ENCODE results near the gene RAB42.
"Not testable (repeated sequence)": the region's sequence is repeated elsewhere in the genome, so short reads cannot be mapped to it uniquely, and the experiment has no call there.

The RAB42 gene

DNA sequence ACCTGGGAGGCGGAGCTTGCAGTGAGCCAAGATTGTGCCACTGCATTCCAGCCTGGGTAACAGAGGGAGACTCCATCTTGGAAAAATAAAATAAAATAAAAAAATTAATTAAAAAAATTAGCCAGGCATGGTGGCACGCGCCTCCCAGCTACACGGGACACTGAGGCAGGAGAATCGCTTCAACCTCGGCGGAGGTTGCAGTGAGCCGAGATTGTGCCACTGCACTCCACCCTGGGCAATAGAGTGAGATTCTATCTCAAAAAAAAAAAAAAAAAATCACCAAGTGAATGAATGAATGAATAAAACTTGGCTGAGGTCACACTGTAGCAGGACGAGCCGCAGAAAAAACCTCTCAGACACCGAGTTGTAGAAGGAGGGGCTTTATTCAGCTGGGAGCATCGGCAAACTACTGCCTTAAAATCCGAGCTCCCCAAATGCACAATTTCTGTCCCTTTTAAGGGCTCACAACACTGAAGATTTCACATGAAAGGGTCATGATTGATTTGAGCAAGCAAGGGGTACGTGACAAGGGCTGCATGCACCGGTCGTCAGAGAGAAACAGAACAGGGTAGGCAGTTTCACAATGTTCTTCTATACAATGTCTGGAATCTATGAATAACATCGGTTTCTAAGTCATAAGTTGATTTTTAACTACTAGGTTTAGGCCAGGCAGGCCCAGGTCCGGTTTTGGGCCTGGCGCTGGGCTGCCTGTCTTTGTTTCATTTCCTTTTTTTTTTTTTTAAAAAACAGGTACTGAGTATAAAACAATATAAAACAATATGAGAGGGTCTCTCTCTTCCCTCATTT is 5.3 kb upstream of the RAB42 start:
- not testable (repeated sequence) for DNase-seq (ENCODE audit: low spot score)

DNA sequence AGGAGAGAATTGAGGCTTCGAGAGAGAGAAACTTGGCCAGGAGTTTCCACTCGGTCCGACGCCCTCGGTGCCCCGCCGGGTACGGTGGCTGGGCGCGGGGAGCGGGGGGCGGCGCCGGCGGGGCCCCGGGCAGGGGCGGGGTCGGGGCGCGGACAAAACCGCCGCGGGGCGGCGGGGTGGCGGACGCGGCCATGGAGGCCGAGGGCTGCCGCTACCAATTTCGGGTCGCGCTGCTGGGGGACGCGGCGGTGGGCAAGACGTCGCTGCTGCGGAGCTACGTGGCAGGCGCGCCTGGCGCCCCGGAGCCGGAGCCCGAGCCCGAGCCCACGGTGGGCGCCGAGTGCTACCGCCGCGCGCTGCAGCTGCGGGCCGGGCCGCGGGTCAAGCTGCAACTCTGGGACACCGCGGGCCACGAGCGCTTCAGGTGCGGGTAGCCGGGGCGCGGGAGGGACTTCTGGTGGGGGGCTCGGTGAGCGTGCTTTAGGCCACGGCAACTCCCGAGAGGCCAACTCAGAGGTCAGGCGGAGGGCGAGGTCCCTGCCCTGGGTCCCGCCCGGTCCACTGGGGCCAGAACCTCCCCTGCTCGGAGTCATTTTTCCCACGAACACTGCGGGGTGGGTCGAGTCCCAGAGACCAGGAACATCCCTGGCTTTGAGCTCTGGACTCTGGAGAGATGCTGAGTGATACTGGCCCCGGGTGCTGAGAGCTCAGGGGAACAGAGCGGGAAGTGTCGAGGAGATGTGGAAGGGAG is 431 bp downstream of the RAB42 start:
- peak; percentile 66 for DNase-seq (ENCODE audit: low spot score)

DNA sequence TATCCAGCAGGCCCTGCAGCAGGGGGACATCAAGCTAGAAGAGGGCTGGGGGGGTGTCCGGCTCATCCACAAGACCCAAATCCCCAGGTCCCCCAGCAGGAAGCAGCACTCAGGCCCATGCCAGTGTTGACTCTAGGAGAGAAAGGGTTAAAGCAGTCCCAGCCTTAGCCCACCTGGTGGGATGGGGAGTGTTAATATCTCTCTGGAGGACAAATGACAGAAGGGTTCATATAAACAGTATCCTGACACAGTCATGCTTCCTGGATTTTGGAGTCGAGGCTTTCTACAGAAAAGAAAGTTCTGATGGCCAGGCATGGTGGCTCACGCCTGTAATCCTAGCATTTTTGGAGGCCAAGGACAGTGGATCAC is 1.9 kb downstream of the RAB42 start:
- not testable (repeated sequence) for DNase-seq (ENCODE audit: low spot score)

DNA sequence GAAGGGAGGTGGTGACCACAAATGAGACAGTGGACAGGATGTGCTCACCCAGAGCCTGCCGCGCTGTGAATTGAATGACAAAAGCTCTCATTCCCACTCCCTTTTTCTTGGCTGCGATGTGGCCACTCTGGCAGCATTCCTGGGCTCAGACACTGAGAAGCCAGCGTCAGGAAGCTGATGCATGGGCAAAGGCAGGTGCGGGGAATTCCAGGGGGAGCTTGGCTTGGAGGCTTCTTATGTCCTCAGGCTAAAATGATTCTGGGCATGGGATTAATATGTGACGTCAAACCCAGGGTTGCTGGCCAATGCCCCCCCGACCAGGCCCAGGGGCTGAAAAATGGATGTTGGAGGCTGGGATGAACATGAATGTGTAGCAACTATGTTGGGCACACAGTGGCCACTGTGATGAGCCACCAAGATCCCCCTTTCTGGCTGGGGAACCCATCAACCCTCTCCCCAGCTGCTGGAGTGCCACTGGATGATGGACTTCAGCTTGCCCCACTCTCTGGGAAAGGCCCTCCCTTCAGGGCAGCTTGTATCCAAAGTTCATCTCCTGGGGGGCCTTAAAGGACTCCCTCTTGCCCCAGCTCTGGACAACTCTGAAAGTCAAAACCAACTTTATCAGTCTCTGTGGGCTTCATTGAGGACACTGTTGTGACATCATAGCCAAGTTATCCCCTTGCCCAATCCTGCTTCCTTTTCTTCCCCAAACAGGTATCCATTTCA is 2.8 kb downstream of the RAB42 start:
- not testable (repeated sequence) for DNase-seq (ENCODE audit: low spot score)

DNA sequence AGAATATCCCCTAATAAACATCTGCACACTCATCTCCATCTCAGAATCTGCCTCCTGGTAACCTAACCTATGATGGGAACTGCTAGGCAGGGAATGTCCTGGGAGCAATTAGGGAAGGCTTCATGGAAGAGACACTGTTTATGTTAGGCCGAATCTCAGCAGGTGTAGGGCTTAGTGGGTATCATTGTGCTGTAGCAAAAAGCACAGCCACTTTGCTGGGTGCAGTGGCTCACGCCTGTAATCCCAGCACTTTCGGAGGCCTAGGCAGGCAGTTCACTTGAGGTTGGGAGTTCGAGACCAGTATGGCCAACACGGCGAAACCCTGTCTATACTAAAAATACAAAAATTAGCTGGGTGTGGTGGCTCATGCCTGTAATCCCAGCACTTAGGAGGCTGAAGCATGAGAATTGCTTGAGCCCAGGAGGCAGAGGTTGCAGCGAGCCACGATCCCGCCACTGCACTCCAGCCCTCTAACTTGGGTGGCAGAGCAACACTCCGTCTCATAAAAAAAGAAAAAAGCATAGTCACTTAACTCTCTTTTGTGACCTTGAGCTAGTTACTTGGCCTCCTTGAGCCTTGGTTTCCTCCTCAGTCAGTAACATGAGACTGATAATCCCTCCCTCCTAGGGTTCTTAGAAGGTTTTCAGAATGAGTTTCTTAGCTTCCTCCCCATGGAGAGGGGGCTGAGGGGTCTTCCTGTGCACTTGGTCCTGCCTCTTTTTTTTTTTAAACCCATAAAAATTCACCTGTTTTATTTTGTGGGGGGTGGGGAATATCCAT is 3.5 kb downstream of the RAB42 start:
- DNase-seq (ENCODE audit: low spot score), result no peak

DNA sequence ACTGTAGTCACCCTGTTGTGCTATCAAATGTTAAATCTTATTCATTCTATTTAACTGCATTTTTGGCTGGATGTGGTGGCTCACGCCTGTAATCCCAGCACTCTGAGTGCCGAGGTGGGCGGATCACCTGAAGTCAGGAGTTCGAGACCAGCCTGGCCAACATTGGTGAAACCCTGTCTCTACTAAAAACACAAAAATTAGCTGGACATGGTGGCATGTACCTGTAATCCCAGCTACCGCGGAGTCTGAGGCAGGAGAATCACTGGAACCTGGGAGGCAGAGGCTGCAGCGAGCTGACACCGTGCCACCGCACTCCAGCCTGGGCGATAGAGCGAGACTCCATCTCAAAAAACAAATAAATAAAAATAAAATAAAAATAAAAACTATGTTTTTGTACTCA is 4.2 kb downstream of the RAB42 start:
- not testable (repeated sequence) for DNase-seq (ENCODE audit: low spot score)

DNA sequence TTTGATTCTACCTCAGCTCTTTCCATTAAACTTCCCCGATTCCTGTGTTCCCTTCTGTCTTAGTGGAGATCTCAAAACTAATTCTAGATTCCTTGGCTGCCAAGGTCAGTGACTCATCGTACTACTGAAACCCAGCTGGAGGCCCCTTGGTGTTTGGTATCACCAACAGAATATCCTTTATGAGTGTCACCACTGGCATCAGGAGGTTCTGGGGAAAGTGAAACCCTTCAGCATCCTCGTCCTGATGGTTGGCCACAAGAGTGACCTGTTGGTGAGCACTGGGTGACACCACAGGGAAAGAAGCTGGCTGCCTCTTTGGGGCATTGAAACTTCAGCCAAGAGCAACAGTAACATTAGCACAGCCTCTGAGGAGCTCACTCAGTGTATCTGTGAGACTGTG is 9.6 kb downstream of the RAB42 start:
- peak; percentile 90 for DNase-seq (ENCODE audit: low spot score)

DNA sequence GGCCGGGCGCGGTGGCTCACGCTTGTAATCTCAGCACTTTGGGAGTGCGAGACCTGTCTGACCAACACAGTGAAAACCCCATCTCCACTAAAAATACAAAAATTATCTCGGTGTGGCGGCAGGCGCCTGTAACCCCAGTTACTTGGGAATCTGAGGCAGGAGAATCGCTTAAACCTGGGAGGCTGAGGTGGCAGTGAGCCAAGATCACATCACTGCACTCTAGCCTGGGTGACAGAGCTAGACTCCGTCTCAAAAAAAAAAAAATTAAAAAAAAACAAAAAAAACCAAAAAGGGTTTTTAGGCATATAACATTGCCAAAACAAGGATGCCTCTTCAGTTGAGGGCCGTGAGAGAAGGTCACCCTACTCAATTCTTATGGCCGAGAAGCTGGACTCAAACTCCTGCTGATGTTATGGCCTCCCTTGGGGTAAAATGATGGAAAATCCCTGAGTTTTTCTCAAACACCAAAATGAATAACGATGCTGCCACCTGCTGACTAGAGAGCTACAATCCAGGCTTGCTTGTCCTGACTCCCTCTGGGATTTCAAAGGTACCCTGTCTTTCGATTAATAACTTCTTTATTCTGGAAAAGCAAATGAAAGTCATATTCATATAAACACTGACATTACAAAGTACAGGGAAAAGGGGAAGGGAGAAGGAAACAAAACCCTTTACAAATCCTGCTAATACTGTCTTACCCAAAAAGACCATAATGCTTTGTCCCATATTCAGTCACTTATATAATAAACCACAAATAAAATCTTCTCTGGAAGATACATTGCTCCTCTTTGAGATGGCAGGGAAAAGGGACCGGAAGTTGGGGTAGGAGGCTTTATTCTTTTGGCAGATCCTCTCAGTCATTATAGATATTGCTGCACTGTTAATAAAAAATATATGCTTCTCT is 10.7 kb downstream of the RAB42 start:
- peak; percentile 76 for DNase-seq (ENCODE audit: low spot score)

DNA sequence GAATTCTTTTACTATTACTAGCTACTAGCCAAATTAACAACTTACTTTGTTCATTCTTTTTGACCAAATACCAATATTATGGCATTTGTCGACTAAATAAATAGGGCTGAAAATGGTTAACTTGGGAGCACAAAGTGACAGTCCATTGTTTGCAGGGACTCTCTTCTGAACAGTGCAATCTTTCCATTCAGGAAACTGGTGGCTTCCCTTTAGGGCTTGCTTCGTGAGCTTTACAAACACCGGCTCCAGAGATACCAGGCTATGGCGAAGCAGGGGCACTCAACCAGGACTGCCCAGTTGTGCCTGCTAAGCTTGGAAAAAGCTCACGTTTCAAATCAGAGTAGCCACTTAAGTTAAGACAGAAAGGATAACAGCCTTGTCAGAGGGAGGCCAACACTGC is 12.3 kb downstream of the RAB42 start:
- DNase-seq (ENCODE audit: low spot score), result no peak

DNA sequence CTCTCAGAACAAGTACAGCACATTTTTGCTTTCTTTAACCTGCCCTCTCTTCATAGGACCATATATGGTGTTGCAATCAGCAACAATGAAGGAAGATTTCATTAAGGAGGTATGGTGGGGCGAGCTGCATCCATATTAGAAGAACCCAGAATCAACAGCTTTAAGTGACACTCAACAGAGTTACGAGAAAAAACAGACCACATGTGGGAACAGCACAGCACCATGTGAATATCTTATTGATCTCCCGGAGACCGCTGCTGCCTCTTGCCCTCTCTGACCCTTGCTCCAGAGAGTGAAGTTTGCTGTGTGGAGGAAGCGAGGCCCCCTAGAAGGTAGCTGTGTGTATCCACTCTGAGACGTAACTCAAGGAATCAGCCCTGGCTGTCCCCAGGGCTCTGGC is 12.9 kb downstream of the RAB42 start:
- DNase-seq (ENCODE audit: low spot score), result no peak

DNA sequence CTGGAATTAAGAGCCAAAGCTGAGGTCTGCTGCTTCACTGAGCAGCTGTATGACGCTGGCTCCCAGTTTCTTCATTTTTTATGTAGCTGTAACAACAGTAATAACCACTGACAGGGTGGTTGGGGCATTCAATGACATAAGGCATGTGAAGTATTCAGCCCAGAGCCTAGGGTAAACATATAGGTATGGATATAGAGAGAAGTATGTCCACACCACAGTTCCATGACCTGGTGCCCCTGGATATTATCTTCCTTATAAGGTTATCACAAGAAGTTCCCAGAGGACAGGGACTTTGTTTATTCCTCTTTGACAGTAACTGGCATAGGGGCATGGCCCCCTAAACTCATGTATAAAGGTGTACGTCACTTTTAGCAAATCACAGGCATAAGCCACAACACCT is 14.7 kb downstream of the RAB42 start:
- DNase-seq (ENCODE audit: low spot score), result no peak

DNA sequence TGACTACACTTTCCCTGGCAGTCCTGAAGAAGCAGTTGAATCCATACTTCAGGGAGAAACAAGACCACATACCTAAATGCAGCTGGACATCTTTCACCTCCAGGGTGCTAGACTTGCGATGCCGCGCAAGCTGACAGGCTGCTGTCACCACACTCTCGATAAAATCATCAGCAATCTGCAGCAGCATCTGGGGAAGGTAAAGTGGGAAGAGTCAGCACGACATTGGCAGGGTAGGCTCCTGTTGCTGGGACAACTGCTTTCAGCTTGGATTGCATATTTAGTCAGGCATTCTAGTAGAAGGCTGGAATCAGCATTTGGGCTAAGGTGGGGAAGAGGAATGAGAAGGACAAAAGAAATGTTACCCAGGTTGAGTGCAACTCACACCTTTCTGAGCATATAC is 21.1 kb downstream of the RAB42 start:
- no peak for DNase-seq (ENCODE audit: low spot score)

DNA sequence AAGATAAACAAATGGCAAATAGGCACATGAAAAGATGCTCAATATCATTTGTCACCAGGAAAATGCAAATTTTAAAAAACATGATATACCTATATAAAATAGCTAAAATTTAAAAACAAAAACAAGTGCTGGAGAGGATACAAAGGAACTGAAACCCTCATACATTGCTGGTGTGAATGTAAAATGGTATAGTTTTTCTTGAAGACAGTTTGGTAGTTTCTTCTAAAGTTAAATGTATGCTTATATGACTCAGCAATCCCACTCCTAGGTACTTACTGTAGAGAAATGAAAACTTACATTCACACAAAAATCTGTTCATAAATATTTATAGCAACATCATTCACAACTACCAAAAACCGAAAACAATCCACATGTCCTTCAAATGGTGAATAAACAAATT is 39.6 kb downstream of the RAB42 start:
- no peak for DNase-seq (ENCODE audit: low spot score)

DNA sequence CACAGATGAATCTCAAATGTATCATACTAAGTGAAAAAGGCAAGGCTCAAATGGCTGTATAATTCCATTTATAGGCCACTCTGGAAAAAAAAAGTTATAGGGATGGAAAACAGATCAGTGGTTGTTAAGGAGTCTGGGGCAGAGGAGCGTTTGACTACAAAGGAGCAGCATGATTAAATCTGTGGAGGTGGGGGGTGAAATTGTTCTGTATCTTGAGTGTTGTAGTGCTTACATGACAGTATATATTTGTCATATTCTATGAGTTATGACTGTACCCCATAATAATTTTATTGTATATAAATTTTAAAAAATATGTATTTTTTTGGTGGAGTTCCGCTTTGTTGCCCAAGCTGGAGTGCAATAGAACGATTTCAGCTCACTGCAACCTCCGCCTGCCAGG is 40.5 kb downstream of the RAB42 start:
- no peak for DNase-seq (ENCODE audit: low spot score)

DNA sequence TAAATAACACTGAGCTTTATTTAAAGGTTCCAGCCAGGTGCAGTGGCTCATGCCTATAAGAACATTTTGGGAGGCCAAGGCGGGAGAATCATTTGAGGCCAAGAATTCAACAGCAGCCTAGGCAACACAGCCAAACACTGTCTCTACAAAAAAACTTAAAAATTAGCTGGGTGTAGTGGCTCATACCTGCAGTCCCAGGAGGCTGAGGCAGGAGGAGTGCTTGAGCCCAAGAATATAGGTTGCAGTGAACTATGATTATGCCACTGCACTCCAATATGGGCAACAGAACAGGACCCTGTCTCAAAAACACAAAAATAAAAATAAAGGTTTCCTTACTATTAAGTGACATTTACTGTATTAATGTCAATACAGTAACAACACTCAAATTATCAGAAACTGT is 48.7 kb downstream of the RAB42 start:
- DNase-seq (ENCODE audit: low spot score), result no peak

DNA sequence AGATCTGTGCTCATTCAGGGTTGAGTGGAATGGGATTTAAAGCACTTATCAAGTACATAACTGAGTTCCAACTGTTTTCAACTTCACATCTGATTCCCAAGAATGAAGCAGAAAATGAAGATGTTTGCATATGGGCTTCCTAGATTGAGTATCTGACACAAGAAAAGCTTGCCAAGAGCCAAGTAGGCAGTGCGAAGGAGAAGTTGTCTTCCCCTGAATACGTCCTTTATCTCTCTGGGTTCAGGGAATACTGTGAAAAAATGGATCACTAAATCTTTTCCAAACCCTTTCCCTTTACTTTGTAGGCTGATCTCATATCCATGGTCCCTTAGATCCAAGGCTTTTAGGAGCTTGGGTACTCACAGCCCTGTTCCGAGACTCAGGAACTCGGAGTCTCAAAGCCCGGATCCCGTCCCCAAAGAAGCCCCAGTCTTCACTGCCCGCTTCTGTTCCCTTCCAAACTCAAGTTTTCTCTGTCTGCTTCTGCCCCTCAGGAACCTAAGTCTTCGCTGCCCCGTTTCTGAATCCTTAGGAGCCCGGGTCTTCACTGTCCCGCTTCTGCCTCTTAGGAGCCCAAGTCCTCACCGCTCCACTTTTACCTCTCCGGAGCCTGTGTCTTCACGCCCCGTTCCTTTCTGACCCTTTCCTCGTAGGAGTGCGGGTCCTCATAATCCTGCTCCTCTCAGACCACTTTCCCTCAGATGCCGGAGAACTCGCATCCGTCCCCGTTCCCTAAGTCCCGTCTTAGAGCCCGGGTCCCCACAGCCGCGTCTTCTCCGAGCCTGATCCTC is 50.2 kb downstream of the RAB42 start:
- DNase-seq (ENCODE audit: low spot score), result peak; percentile 41

DNA sequence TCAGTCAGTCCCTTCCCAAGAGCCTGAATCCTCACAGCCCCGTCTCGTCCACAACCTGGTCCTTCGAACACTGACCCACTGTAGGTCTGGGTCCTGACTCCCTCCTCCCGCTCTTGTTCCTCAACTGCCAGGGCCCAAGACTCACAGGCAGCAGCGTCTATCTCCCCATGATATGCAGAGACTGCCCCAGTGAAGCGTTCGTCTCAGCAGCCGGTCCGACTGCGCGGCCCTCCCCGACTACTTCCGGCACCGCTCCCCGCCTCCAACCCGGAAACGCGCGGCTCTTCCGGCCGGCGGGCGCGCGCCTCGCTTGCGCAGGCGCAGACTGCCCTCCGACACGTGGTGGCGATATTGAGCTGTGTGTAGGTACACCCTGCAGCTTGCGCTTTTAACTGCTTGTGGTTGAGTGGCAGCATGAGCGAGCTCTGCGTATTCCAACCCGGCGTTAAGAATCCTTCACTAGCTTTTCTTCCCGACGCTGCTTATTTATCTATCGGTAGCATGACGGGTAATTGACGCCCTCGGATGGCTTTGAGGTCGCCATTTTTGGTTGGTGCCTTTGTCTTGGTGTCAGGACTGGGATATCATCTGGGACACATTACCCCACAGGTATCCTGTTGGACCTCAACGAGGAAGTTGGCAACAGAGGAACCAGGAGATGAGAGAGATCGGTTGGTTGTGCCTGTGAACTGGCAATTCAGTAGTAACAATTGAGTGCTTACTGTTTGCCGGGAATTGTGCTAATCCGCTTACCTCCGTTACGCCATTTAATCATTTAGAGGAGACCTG is 51.0 kb downstream of the RAB42 start, which contains the start of gene TAF12:
TAF12 (minus strand) TSS at position 221 of the 789 bp plus-strand sequence. CDS start 20,986 bp downstream, outside the sequence.
- peak; percentile 93 for DNase-seq (ENCODE audit: low spot score)

DNA sequence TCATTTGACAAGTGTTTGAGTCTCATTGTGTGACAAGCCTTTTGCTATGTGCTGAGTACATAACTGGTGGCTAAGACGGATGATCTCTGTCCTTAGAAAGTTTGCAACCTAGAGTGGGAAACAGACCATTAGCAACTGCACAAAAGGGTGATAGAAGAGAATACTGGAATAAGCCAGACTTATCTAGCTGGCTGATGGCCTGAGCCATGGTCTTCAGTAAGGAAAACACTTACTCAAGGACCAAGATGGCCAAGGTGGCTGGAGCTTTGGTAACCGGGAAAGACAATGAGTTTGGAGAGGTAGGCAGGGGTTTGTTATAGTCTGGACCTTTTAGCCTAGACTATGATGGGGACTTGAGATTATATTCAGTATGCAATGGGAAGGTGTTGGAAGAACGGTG is 52.4 kb downstream of the RAB42 start:
- no peak for DNase-seq (ENCODE audit: low spot score)
